Stimulated activated CD8-positive, alpha-beta memory T cell treated with anti-CD3 and anti-CD28 coated beads, Interleukin-4, amount 100 ng/mL, for 1 hour (primary cell): Measurements from ENCODE around the gene MLX.
A peak's percentile ranks its signal among the peaks of the same experiment; 100 is the strongest.
"Not testable (repeated sequence)": the region's sequence is repeated elsewhere in the genome, so short reads cannot be mapped to it uniquely, and the experiment has no call there.

ENCODE experiments used
- DNase-seq, 2 donors: peaks; one replicate each; pipeline ENCODE4 v3.0.0-alpha.2; 2020; ENCODE audit warnings: low read depth in 2 of 2, low spot score in 1 of 2

Gene MLX

GRCh38 chr17:42578282-42578869 lies 11.5 kb downstream of the MLX start:
- DNase-seq, result peak; percentile 15 to 46

GRCh38 chr17:42579794-42580551 lies 13.1 kb downstream of the MLX start:
- no peak for DNase-seq

GRCh38 chr17:42581744-42582270 lies 14.9 kb downstream of the MLX start:
- DNase-seq, result no peak

- DNase-seq, result no peak
These were observed 18.0 kb downstream of the MLX start for GRCh38 chr17:42584880-42585279.

GRCh38 chr17:42585353-42585752 lies 18.5 kb downstream of the MLX start:
- no peak for DNase-seq

GRCh38 chr17:42586514-42587230 lies 19.8 kb downstream of the MLX start:
- DNase-seq, result no peak

GRCh38 chr17:42590886-42591285 lies 24.0 kb downstream of the MLX start:
- DNase-seq, result no peak

- no peak for DNase-seq
These were observed 24.5 kb downstream of the MLX start for GRCh38 chr17:42591411-42591810.

- no peak for DNase-seq
These were observed 29.5 kb downstream of the MLX start for GRCh38 chr17:42596386-42596785.

- DNase-seq, result no peak
These were observed 32.0 kb downstream of the MLX start for GRCh38 chr17:42598905-42599304.

GRCh38 chr17:42603318-42603717 lies 36.4 kb downstream of the MLX start:
- no peak for DNase-seq

GRCh38 chr17:42607769-42608168 lies 40.9 kb downstream of the MLX start:
- no peak for DNase-seq

- DNase-seq, result peak in 1 of 2 donors; percentile 12
These were observed 41.6 kb downstream of the MLX start for GRCh38 chr17:42608305-42609181.

GRCh38 chr17:42609182-42609813 lies 42.4 kb downstream of the MLX start, which contains the start of the genes RETREG3 and TUBG1:
TSS of gene RETREG3 (minus strand) at chr17:42609374. CDS start at chr17:42609324, 50 bp downstream.
TSS of gene TUBG1 (plus strand) at chr17:42609683. CDS start at chr17:42609738, 55 bp downstream.
- peak; percentile 96 to 99 for DNase-seq

GRCh38 chr17:42609814-42610801 lies 43.2 kb downstream of the MLX start:
- not testable (repeated sequence) for DNase-seq

GRCh38 chr17:42612013-42612412 lies 45.1 kb downstream of the MLX start:
- no peak for DNase-seq

GRCh38 chr17:42613699-42614295 lies 46.9 kb downstream of the MLX start:
- DNase-seq, result no peak

GRCh38 chr17:42617956-42618431 lies 51.1 kb downstream of the MLX start:
- DNase-seq, result no peak
